ENCODE results near the gene ITGB3BP. TPM values are rescaled to one million over a fixed set of nuclear protein-coding genes. Genes with fewer than 3 reads are reported as not detected.
"Not testable (repeated sequence)": the region's sequence is repeated elsewhere in the genome, so short reads cannot be mapped to it uniquely, and the experiment has no call there.

The ITGB3BP gene
- total and polyA plus RNA-seq, 2 donors, result 10.9 to 96.1 TPM

GRCh38 chr1:63428815-63429214, 94.2 kb downstream of the ITGB3BP start:
- H3K4me1 ChIP-seq (ENCODE audit: insufficient read depth), result no peaks in the 10 kb centered on the region
- no peak overlapping the region for H3K4me3 ChIP-seq (ENCODE audit: low read depth, low read length)

GRCh38 chr1:63423649-63424048, 99.4 kb downstream of the ITGB3BP start:
- H3K27ac ChIP-seq (ENCODE audit: low read depth), result no peak overlapping the region
- 98% methylated on average over 2 of the region's 2 CpGs for WGBS
- H3K36me3 ChIP-seq (ENCODE audit: insufficient read depth), result peaks cover 1% of the 10 kb centered on the region
- H3K4me1 ChIP-seq (ENCODE audit: insufficient read depth), result no peaks in the 10 kb centered on the region
- H3K4me3 ChIP-seq (ENCODE audit: low read depth, low read length), result no peak overlapping the region
- no peak for DNase-seq (ENCODE audit: extremely low spot score)

More at GRCh38 chr1:63428815-63429214, 94.2 kb downstream of the ITGB3BP start:
- Histone ChIP-seq H3K36me3 (ENCODE audit: insufficient read depth) (peaks cover 1% of the 10 kb centered on the region), H3K27ac (ENCODE audit: low read depth) (no peak overlapping the region)
- no peak for DNase-seq (ENCODE audit: extremely low spot score)

- H3K4me1 ChIP-seq (ENCODE audit: insufficient read depth); DNase-seq (ENCODE audit: extremely low spot score); H3K4me3 ChIP-seq (ENCODE audit: low read depth, low read length); H3K36me3 ChIP-seq (ENCODE audit: insufficient read depth); H3K27ac ChIP-seq (ENCODE audit: low read depth): not testable (repeated sequence)
- 93% methylated on average over 1 of the region's 1 CpG for WGBS
Observed at GRCh38 chr1:63420746-63421145, 102.3 kb downstream of the ITGB3BP start.

GRCh38 chr1:63418101-63418500, 104.9 kb downstream of the ITGB3BP start:
- DNase-seq (ENCODE audit: extremely low spot score), result no peak
- Histone ChIP-seq H3K4me3 (ENCODE audit: low read depth, low read length) (no peak overlapping the region), H3K36me3 (ENCODE audit: insufficient read depth) (peaks cover 1% of the 10 kb centered on the region), H3K4me1 (ENCODE audit: insufficient read depth) (no peaks in the 10 kb centered on the region), H3K27ac (ENCODE audit: low read depth) (no peak overlapping the region)

GRCh38 chr1:63414691-63415365, 108.2 kb downstream of the ITGB3BP start:
- Histone ChIP-seq H3K4me3 (ENCODE audit: low read depth, low read length) (no peak overlapping the region), H3K4me1 (ENCODE audit: insufficient read depth) (no peaks in the 10 kb centered on the region), H3K27ac (ENCODE audit: low read depth) (no peak overlapping the region), H3K36me3 (ENCODE audit: insufficient read depth) (peaks cover 2% of the 10 kb centered on the region)
- DNase-seq (ENCODE audit: extremely low spot score), result no peak
- WGBS, result 74% methylated on average over 3 of the region's 3 CpGs

- Histone ChIP-seq H3K4me1 (ENCODE audit: insufficient read depth) (no peaks in the 10 kb centered on the region), H3K36me3 (ENCODE audit: insufficient read depth) (peaks cover 2% of the 10 kb centered on the region), H3K27ac (ENCODE audit: low read depth) (no peak overlapping the region), H3K4me3 (ENCODE audit: low read depth, low read length) (no peak overlapping the region)
- no peak for DNase-seq (ENCODE audit: extremely low spot score)
- 85% methylated on average over 1 of the region's 1 CpG for WGBS
Observed at GRCh38 chr1:63413394-63413793, 109.6 kb downstream of the ITGB3BP start.

- 46% methylated on average over 2 of the region's 2 CpGs for WGBS
- H3K4me1 ChIP-seq (ENCODE audit: insufficient read depth), result no peaks in the 10 kb centered on the region
- H3K36me3 ChIP-seq (ENCODE audit: insufficient read depth), result peaks cover 2% of the 10 kb centered on the region
- no peak overlapping the region for H3K4me3 ChIP-seq (ENCODE audit: low read depth, low read length)
- H3K27ac ChIP-seq (ENCODE audit: low read depth), result no peak overlapping the region
- DNase-seq (ENCODE audit: extremely low spot score), result peak; percentile 20
Observed at GRCh38 chr1:63411066-63411465, 112.0 kb downstream of the ITGB3BP start.

GRCh38 chr1:63408331-63408730, 114.7 kb downstream of the ITGB3BP start:
- Histone ChIP-seq H3K4me1 (ENCODE audit: insufficient read depth) (no peaks in the 10 kb centered on the region), H3K27ac (ENCODE audit: low read depth) (no peak overlapping the region), H3K4me3 (ENCODE audit: low read depth, low read length) (no peak overlapping the region), H3K36me3 (ENCODE audit: insufficient read depth) (peaks cover 2% of the 10 kb centered on the region)
- WGBS, result 62% methylated on average over 4 of the region's 4 CpGs
- DNase-seq (ENCODE audit: extremely low spot score), result no peak

GRCh38 chr1:63407002-63407401, 116.0 kb downstream of the ITGB3BP start:
- no peak overlapping the region for H3K4me3 ChIP-seq (ENCODE audit: low read depth, low read length)
- H3K4me1 ChIP-seq (ENCODE audit: insufficient read depth), result no peaks in the 10 kb centered on the region
- H3K27ac ChIP-seq (ENCODE audit: low read depth), result no peak overlapping the region
- no peak for DNase-seq (ENCODE audit: extremely low spot score)
- peaks cover under 1% of the 10 kb centered on the region for H3K36me3 ChIP-seq (ENCODE audit: insufficient read depth)

GRCh38 chr1:63405987-63406386, 117.0 kb downstream of the ITGB3BP start:
- no peaks in the 10 kb centered on the region for H3K4me1 ChIP-seq (ENCODE audit: insufficient read depth)
- no peak overlapping the region for H3K27ac ChIP-seq (ENCODE audit: low read depth)
- H3K4me3 ChIP-seq (ENCODE audit: low read depth, low read length), result no peak overlapping the region
- H3K36me3 ChIP-seq (ENCODE audit: insufficient read depth), result no peaks in the 10 kb centered on the region
- no peak for DNase-seq (ENCODE audit: extremely low spot score)

- no peak for DNase-seq (ENCODE audit: extremely low spot score)
- no peak overlapping the region for H3K4me3 ChIP-seq (ENCODE audit: low read depth, low read length)
- no peak overlapping the region for H3K27ac ChIP-seq (ENCODE audit: low read depth)
Observed at GRCh38 chr1:63405021-63405420, 118.0 kb downstream of the ITGB3BP start.

GRCh38 chr1:63403386-63403785, 119.6 kb downstream of the ITGB3BP start:
- WGBS, result 59% methylated on average over 3 of the region's 3 CpGs
- no peak overlapping the region for H3K4me3 ChIP-seq (ENCODE audit: low read depth, low read length)
- DNase-seq (ENCODE audit: extremely low spot score), result no peak

More at GRCh38 chr1:63405021-63405420, 118.0 kb downstream of the ITGB3BP start:
- H3K36me3 ChIP-seq (ENCODE audit: insufficient read depth), result no peaks in the 10 kb centered on the region
- no peaks in the 10 kb centered on the region for H3K4me1 ChIP-seq (ENCODE audit: insufficient read depth)

GRCh38 chr1:63401945-63402344, 121.1 kb downstream of the ITGB3BP start:
- Histone ChIP-seq H3K36me3 (ENCODE audit: insufficient read depth) (peaks cover 3% of the 10 kb centered on the region), H3K4me1 (ENCODE audit: insufficient read depth) (no peaks in the 10 kb centered on the region), H3K4me3 (ENCODE audit: low read depth, low read length) (no peak overlapping the region), H3K27ac (ENCODE audit: low read depth) (no peak overlapping the region)
- DNase-seq (ENCODE audit: extremely low spot score), result no peak
- over 99% methylated on average over 4 of the region's 4 CpGs for WGBS

More at GRCh38 chr1:63403386-63403785, 119.6 kb downstream of the ITGB3BP start:
- peaks cover 3% of the 10 kb centered on the region for H3K36me3 ChIP-seq (ENCODE audit: insufficient read depth)
- no peak overlapping the region for H3K27ac ChIP-seq (ENCODE audit: low read depth)
- H3K4me1 ChIP-seq (ENCODE audit: insufficient read depth), result no peaks in the 10 kb centered on the region
